Testis (tissue), 2 donors: ENCODE measurements around the gene CRYBB1.

Experiments used
- CTCF ChIP-seq, 3 experiments: fragments of 450-650 bp in 2 of 3; fragments of 200-600 bp in 1 of 3; sonication (generic) in 1 of 3; IDR thresholded peaks; one replicate each; pipeline ENCODE4 v1.5.1; 2016 to 2019; ENCODE audit warnings: antibody characterized with exemption in 3 of 3, mild to moderate bottlenecking in 2 of 3, moderate library complexity in 1 of 3
- POLR2A ChIP-seq: fragments of 450-650 bp; IDR thresholded peaks from one replicate; pipeline ENCODE4 v1.6.1; 2017; ENCODE audit warnings: antibody characterized with exemption, mild to moderate bottlenecking, moderate library complexity

GRCh38 chr22:26549902-26550497, 67.8 kb downstream of the CRYBB1 start:
- no peak for TF ChIP-seq CTCF (IDR thresholded peaks at IDR 0.05)
- TF ChIP-seq POLR2A: no peak
